ENCODE measurements around the gene SLC9A2.
A peak's percentile ranks its signal among the peaks of the same experiment; 100 is the strongest.

The SLC9A2 gene, protein sequence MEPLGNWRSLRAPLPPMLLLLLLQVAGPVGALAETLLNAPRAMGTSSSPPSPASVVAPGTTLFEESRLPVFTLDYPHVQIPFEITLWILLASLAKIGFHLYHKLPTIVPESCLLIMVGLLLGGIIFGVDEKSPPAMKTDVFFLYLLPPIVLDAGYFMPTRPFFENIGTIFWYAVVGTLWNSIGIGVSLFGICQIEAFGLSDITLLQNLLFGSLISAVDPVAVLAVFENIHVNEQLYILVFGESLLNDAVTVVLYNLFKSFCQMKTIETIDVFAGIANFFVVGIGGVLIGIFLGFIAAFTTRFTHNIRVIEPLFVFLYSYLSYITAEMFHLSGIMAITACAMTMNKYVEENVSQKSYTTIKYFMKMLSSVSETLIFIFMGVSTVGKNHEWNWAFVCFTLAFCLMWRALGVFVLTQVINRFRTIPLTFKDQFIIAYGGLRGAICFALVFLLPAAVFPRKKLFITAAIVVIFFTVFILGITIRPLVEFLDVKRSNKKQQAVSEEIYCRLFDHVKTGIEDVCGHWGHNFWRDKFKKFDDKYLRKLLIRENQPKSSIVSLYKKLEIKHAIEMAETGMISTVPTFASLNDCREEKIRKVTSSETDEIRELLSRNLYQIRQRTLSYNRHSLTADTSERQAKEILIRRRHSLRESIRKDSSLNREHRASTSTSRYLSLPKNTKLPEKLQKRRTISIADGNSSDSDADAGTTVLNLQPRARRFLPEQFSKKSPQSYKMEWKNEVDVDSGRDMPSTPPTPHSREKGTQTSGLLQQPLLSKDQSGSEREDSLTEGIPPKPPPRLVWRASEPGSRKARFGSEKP

DNA sequence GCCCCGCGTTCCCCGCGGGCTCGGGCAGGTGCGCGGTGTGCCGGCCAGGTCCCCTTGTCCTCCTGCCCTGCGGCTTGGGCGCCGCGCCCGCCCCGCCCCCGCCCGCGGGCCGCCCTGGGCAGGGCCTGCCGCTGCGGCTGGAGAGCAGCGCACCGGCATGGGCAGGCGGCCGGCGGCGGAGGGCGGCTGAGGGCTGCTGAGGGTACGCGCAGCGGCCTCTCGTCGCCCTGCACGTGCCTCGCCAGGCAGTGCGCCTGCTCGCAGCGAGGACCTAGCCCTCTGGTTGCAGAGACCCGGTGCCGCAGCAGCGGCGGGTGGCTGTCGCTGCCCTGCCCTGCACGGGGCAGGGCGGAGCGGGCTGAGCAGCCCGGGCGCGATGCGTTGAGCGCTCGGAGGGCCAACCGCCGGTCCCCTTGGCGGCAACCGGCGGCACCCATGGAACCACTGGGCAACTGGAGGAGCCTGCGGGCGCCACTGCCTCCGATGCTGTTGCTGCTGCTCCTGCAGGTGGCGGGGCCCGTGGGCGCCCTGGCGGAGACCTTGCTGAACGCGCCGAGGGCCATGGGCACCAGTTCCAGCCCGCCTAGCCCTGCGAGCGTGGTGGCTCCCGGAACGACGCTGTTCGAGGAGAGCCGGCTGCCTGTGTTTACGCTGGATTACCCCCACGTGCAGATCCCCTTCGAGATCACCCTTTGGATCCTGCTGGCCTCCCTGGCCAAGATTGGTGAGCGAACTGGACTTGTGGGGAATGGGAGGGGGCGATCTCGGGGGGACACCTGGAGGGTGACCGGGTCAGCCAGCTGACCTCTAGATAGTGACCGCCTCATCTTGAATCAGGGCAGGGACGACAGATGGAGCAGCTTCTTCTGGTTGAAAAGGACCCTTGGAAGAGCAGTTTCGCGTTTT, at the start of gene SLC9A2:
Gene SLC9A2, plus strand, starts transcription at position 140 of the 906 bp plus-strand sequence. Its CDS starts 296 bp downstream, at position 436.
- DNase-seq = no peak

DNA sequence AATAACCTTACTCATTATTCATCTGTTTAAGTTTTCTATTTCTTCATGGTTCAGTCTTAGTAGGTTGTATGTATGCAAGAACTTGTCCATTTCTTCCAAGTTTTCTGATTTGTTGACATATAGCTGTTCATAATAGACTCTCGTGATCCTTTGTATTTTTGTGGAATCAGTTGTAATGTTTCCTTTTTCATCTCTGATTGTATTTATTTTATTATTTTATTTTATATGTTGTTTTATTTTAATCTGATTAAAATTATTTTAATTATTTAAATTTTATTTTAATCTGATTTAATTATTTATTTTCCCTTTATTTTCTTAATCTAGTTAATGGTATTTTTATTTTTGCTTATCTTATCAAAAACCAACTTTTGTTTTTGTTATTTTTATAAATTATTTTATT, 43.5 kb upstream of the SLC9A2 start:
- no peak for DNase-seq

DNA sequence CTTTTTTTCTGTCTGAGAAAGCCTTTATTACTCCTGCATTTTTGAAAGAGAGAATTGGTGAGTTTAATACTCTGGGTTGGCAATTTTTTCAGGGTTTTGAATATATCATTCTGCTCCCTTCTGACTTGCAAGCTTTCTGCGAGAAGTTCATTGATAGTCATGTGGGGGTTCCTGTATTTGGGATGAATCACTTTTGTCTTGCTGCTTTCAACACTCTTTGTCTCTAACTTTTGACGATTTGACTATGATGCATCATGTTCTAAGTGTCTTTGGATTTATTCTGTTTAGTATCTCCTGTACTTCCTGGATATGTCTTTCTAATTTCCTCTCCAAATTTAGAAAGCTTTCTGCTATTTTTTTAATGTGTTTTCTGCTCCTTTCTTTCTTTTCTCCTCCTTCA, 41.0 kb upstream of the SLC9A2 start:
- DNase-seq = no peak

DNA sequence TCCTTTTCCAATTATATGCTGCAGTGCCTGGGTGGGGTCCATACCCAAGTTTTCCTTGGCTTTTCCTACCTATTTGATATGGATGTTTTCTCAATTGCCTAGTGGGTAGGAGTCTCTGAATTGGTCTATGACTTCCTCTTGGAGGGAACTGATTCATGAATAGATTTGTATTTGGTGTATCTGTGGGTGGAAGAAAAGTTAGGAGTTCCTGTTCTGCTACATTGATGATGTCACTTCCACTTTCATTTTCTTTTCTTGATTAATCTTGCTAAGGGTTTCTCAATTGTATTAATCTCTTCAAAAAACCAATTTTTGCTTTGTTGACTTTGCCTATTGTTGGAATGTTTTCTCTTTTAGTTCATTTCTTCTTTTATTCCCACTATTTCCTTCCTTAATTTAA, 37.4 kb upstream of the SLC9A2 start:
- no peak for DNase-seq

DNA sequence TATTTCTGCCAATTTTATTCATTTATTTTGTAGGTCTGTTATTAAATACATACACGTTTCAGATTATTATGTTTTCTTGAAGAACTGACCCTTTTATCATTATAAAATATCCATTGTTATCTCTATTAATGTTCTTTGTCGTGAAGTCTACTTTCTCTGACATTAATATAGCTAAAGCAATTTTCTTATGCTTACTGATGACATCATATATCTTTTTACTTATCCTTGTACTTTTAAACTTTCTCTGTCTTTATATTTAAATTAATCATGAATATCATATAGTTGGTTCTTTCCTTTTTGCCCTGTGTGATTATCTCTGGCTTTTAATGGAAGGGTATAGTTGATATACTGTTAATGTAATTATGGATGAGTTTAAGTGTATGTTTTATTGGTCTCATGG, 36.5 kb upstream of the SLC9A2 start:
- no peak for DNase-seq

DNA sequence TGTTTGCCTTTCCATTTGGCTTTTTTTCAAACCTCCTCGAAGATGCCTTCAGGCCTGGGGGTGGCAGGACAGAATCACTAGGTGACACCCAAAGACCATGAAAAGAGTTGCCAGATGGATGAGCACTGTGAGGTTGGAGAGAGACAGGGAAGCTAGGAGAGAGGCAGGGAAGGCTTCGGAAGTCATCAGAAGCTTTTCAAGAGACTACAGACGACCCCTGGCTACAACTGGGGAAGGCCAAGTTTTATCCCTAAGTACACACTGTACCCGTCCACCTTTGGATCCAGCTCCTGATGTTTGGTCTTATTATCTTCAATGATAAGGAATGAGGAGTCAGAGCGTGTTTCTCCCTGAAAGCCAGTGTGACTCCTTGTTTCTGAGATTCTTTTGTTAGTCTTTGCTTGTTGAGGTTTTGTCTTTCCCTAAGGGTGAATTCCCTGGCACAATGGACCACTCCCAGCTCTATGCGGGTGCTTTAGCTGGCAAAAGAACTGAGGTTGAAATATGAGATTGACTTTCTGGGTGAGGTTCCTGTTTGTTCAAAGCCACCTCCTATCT, 33.4 kb upstream of the SLC9A2 start:
- DNase-seq = no peak

DNA sequence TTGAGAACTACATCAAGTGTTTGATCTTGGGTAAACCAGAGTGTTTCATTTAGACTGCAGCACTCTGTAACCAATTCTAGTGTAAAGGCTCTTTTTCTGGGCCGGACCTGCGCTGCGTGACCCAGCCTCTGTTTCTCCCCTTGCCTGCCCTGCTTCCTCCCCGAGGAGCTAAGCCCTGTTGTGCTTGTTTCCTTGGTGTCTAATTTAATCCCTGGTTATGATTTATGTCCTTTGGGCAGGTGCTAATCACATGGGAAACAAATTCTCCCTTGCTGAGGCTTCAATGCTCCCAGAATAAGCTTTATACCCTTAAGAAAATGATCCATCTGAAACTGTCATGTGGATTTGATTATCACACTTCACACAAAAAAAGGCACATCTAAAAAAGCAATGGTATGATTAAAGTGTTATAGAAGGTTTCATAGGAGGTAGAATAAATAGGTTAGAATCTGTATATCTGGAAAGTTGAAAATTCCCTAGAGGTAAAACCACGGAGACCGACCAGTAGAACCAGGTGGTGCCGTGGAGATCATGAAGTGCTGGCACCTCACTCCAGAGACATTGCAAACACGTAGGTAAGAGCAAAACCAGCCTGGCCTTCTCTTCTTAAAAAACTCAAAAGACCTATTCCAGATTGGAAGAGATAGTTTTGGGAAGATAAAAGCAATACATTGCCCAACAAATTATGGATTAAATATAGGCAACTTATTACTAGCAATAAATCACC, 31.0 kb upstream of the SLC9A2 start:
- no peak for DNase-seq

DNA sequence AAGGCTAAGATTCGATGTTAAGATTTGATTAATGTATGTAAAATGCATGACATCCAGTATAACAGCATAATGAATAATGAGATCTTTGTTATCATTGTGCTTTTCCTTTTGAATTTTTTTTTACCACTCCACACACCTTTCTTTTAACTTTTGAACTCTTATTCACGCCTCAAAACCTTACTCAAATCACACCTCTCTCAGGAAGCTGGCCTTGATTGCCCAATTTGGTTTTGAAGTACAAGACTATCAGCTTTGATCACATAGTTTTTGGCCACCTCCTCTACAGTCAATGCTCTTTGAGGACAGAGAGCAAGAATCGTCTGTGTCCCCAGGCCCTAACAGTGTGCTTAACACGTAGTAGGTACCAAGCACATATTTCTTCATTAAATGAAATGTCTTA, 29.9 kb upstream of the SLC9A2 start:
- DNase-seq = no peak

DNA sequence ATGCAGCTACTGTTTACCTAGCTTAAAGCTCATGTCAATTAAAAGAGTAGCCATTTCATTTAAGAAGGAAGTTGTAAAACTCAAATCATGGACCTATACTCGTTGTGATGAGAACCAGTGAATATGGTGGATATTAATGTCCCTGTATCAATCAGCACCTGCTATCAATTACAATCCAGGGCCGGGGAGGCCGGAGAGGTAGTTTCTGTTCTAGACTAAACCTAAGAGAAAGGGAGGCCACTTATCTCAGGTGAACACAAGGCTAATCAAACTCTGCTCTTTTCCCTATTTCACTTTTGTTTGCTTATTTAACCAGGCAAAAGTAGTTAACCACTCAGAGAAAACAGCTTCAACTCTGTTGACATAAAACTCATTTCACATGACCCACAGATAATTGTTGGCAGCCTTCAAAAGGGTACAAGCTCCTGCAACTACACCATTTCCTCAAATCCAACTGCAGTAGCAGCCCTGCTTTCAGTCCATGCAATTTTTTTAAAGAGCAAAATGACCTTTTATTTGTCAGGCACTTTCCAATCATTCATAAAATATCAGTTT, 27.8 kb upstream of the SLC9A2 start:
- DNase-seq = peak; percentile 79

DNA sequence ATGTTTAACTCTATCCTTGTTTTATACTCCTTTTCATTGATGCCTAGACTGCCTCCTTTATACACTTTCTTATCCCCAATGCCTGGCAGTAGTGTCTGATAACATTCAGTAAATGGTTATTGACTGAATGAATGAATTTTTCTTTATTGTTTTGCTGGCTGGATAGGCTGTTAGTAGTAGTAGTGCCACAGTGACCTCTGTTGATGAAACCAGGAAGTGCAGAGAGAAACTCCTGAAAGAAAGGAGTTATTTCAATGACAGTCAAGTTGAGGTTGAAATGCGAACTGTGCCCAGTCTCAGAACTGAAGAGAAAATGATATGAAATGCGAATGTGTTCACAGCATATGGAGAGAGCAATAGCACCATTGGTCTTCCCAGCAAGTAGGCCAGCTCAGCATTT, 26.8 kb upstream of the SLC9A2 start:
- DNase-seq = peak; percentile 23

DNA sequence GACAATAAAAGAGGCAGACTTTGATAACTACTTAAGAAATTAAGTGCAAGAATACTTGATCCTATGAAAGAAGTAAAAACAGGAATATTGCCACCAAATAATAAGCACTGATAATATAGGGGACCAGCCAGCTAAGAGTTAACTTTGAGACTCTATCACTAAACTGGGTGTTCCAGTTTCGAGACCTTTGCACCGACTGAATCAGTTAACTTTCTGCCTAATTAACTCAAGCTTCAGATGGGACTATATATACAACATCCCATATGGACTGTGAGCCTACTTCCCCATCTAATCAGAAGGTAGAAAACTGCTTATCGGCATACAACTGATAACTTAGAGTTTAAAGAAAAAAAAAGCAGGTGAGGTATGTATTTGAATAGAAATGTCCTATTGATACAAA, 25.8 kb upstream of the SLC9A2 start:
- DNase-seq = no peak

DNA sequence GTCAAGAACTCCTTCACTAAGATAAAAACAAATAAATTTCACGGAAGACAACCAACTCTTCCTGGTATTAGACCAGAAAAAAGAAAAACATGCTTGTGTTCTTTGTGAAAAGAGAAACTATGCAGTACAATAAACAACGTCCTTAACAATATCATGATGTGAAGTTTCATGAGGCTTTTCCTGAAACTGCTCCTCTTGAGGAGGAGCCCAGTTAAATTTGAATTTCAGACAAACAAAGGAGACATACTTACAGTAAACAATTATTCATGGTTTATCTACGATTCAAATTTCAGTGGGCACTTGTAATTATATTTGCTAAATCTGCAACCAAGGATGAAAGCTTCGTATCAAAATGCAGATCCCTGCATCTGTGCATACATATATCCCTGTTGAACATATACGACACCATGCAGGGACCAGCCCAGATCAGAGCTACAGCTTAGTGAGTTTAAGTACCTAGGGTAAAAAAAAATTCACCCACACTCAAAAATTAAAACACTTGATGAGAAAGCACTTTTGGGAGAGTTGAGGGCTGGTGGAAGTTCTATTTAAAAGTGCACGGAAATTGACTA, 24.8 kb upstream of the SLC9A2 start:
- DNase-seq = no peak

DNA sequence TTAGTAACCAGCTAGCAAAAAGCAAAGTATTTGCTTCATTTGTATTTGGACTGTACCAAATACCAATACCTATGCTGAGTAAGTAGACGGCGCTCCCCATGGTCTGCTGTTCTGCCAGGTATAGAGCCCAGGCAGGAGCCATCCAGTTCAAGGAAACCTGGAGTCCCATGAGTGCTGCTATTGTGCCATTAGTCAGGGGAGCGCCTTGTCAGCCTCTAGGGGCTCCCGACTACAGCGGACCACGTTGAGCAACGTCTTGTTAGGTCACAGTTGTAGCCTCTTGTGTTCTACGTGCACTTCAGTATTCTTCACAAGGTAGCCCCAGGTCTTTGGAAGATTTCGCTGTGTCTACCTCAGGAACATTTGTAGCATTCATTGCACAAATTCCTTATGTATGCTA, 21.6 kb upstream of the SLC9A2 start:
- DNase-seq = no peak

DNA sequence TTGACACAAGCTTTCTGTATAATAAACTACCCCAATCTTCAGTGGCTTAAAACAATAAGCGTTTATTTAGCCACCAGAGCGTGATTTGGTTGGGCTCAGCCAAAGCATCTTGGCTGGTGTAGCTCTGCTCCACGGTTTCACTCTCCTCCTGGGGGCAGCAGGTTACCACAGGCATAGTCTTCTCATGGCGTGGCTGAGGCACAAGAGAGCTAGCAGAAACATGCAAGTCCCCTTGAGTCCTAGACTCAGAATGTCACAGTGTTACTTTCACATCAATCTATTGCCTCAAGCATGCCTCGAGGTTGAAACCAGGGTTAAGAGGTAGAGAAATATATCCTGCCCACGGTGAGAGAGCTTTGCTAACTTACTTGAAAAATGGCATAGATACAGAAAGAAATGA, 19.9 kb upstream of the SLC9A2 start:
- DNase-seq = no peak

DNA sequence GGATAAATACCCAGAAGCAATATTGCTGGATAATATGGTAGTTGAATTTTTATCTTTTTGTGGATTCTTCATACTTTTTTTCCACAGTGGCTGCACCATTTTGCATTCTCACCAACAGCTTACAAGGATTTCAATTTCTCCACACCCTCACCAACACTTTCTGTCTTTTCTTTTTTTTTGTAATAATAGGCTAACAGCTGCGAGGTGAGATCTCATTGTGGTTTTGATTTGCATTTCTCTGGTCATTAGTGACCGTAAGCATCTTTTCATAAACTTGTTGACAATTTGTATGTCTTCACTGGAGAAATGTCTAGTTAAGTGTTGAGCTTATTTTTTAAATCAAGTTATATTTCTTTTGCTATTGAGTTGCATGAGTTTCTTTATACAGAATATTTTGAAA, 17.6 kb upstream of the SLC9A2 start:
- DNase-seq = no peak

DNA sequence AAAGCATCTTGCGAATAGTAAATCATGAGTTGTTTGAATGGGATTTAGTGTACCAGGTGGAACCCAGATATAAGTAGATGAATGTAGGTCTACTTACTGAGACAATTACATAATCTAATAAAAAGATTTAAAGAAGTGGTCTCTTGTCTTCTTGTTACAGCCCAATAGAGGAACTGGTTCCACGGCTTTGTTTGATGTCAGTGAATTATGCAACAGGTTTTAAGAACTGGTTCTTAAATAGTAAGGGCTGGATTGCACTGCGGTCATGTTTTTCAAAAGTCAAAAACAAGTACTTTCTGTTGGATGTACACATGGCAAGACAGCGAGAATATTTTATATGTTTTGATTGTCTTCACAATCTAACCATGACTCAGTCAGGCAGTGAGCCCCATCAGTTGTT, 15.4 kb upstream of the SLC9A2 start:
- DNase-seq = no peak

DNA sequence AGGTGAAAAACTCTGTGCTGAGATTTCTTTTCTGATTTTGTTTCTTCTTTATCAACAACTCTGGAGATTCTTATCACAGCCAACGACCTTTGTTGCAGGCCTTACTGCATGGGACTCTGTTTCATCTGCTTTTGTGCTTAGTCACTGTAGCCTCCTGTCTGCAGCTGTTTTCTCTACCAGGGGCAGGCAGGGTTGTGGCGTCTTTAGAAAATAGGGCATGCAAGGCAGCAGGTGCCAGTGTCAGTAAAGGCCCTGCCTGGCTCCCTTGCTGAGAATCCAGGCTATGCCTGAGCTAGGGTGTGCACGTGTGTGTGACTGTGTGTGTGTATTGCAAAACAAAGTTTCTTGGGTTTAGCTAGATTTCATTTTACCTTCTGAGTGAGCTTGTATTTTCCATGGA, 14.6 kb upstream of the SLC9A2 start:
- DNase-seq = peak; percentile 53

DNA sequence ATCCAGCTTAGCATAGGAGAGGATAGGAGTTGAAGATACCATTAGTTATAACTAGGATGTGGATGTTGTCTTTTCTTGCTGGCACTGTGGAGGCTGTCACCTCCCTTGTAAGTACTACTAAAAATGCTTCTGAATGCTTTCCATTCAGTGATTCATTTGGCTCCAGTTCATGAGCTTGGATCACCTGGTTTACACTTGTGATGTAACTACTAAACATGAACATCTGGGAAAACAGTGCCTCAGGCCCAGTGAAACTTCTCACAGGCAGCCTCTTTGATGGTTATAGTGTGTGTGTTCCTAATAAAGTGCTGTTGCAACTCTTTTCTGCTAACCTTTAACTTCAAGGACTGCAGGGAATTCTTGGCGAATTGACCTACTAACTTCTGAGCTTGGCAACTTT, 13.0 kb upstream of the SLC9A2 start:
- DNase-seq = no peak

DNA sequence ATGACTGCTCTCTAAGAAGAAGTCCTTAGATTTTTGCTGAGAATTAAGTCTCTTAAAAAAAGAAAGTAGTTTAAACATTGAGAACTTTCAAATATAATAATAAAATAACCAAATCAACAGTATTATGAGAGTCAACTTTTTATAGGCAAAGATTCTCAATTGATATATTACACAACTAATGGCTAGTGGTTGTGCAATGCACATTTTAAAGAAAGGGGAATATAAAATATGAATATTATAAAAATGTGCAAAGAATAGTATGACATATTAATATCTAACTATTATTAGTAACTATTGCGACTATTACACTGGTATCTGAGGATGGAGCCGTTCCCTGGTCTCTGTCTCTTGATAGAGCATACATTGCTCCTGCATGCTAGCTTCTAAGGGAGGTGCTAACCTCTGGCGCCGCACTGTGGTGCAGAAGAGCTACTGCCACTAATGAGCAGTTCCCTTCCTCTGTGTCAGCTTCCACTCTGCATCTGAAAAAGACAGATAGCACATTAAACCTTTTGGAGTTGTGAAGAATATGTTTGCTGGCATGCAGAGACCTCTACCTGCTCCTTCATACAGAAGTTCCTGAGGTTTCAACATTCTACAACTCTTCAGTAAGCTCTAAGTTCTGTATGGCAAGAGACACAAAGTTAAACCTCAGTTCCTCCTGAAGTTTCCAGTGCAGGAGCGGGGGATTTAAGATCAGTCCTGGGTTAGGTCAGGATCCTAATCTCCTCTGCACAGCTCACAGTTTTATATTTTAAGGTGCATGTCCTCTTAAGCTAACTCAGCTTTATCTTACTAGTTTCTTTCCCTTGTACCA, 3.5 kb upstream of the SLC9A2 start:
- DNase-seq = peak; percentile 55

Data from NCI-H774 (cell line).